ENCODE measurements around the gene ADGRG2. TPM values are rescaled to one million over a fixed set of nuclear protein-coding genes. Genes with fewer than 3 reads are reported as not detected.

ADGRG2 gene
- total and polyA plus RNA-seq, 10 donors = 1.8 to 3.0 (median 1.9) TPM

GRCh38 chrX:19100586-19100985 is 21.7 kb downstream of the ADGRG2 start:
- H3K36me3 ChIP-seq = no peaks in the 10 kb centered on the region
- no peak overlapping the region for H3K27ac ChIP-seq
- 82 to 91% (median 85%) methylated on average over 9 of the region's 9 CpGs for WGBS, 5 donors
- H3K27me3 ChIP-seq (replicated peaks in 1 of 7) = no peaks in the 10 kb centered on the region
- intact Hi-C loops (cut with DNase I; ENCODE audit: low total_unique reads) = no loop called here
- H3K9me3 ChIP-seq = peaks cover 0 to 3% (median 0%) of the 10 kb centered on the region in 8 donors
- no peaks in the 10 kb centered on the region for H3K4me1 ChIP-seq
- no peak for TF ChIP-seq POLR2AphosphoS5 (IDR thresholded peaks at IDR 0.05)
- TF ChIP-seq CTCF (IDR thresholded peaks at IDR 0.05 in 8 of 11, conservative IDR thresholded peaks at IDR 0.05 in 3 of 11) = no peak
- no peak for TF ChIP-seq POLR2A (IDR thresholded peaks at IDR 0.05)
- DNase-seq = no peak
- no peak overlapping the region for H3K4me3 ChIP-seq

GRCh38 chrX:19097553-19098283 is 24.6 kb downstream of the ADGRG2 start:
- DNase-seq = no peak
- Histone ChIP-seq H3K36me3 (no peaks in the 10 kb centered on the region), H3K27ac (no peak overlapping the region), H3K27me3 (replicated peaks in 1 of 7) (peaks cover 0 to 4% (median 0%) of the 10 kb centered on the region in 7 donors), H3K4me3 (no peak overlapping the region), H3K4me1 (no peaks in the 10 kb centered on the region), H3K9me3 (peaks cover 0 to 3% (median 0%) of the 10 kb centered on the region in 8 donors)
- intact Hi-C loops (cut with DNase I; ENCODE audit: low total_unique reads) = no loop called here
- 84 to 91% (median 87%) methylated on average over 11 to 12 of the region's 12 CpGs for WGBS, 5 donors
- TF ChIP-seq POLR2A (IDR thresholded peaks at IDR 0.05) (no peak), CTCF (IDR thresholded peaks at IDR 0.05 in 8 of 11, conservative IDR thresholded peaks at IDR 0.05 in 3 of 11) (no peak), POLR2AphosphoS5 (IDR thresholded peaks at IDR 0.05) (no peak)

- H3K4me3 ChIP-seq = no peak overlapping the region
- no peak for DNase-seq
- no peak for TF ChIP-seq CTCF (IDR thresholded peaks at IDR 0.05 in 8 of 11, conservative IDR thresholded peaks at IDR 0.05 in 3 of 11)
- no peak for TF ChIP-seq POLR2AphosphoS5 (IDR thresholded peaks at IDR 0.05)
- no peak for TF ChIP-seq POLR2A (IDR thresholded peaks at IDR 0.05)
Measured at GRCh38 chrX:19096586-19096985, 25.7 kb downstream of the ADGRG2 start.

GRCh38 chrX:19094654-19095053 is 27.6 kb downstream of the ADGRG2 start:
- Histone ChIP-seq H3K4me3 (no peak overlapping the region), H3K36me3 (no peaks in the 10 kb centered on the region), H3K4me1 (no peaks in the 10 kb centered on the region), H3K27ac (no peak overlapping the region), H3K27me3 (replicated peaks in 1 of 7) (peaks cover 0 to 4% (median 0%) of the 10 kb centered on the region in 7 donors), H3K9me3 (peaks cover 0 to 14% (median 6%) of the 10 kb centered on the region in 8 donors)
- no peak for TF ChIP-seq POLR2A (IDR thresholded peaks at IDR 0.05)
- TF ChIP-seq CTCF (IDR thresholded peaks at IDR 0.05 in 8 of 11, conservative IDR thresholded peaks at IDR 0.05 in 3 of 11) = no peak
- no peak for TF ChIP-seq POLR2AphosphoS5 (IDR thresholded peaks at IDR 0.05)
- intact Hi-C loops (cut with DNase I; ENCODE audit: low total_unique reads) = no loop called here
- 70 to 87% (median 83%) methylated on average over 9 to 12 of the region's 12 CpGs for WGBS, 5 donors
- no peak for DNase-seq

More at GRCh38 chrX:19096586-19096985, 25.7 kb downstream of the ADGRG2 start:
- H3K27me3 ChIP-seq (replicated peaks in 1 of 7) = peaks cover 0 to 4% (median 0%) of the 10 kb centered on the region in 7 donors
- H3K36me3 ChIP-seq = no peaks in the 10 kb centered on the region
- H3K27ac ChIP-seq = no peak overlapping the region
- peaks cover 0 to 3% (median 0%) of the 10 kb centered on the region in 8 donors for H3K9me3 ChIP-seq
- WGBS, 5 donors = 63 to 92% (median 85%) methylated on average over 2 of the region's 2 CpGs
- no peaks in the 10 kb centered on the region for H3K4me1 ChIP-seq
- intact Hi-C loops (cut with DNase I; ENCODE audit: low total_unique reads) = no loop called here

Data from spleen (tissue), 11 donors.